Activated B cell treated with CpG ODN at 0.5 μM for 24 hours (primary cell): ENCODE results near the gene GXYLT2. TPM values are rescaled to one million over a fixed set of nuclear protein-coding genes. Genes with fewer than 3 reads are reported as not detected.

Experiments used
- ATAC-seq: fragments of 200-7000 bp; cut with Tn5 transposase; one replicate; pipeline ENCODE4 v1.10.0; 2021; ENCODE audit warnings: low read depth, mild to moderate bottlenecking, moderate library complexity
- CTCF ChIA-PET: fragments of 350-600 bp; sonication (Branson Sonifier 250); formaldehyde crosslinking; loops from one replicate; lab custom pipeline; 2021; ENCODE audit warnings: antibody characterized with exemption; lab: Charles Lee
- POLR2A ChIA-PET: fragments of 350-600 bp; sonication (Branson Sonifier 250); formaldehyde crosslinking; loops from one replicate; lab custom pipeline; 2021; ENCODE audit warnings: antibody characterized with exemption; lab: Charles Lee
- DNase-seq: peaks from one replicate; pipeline ENCODE4 v3.0.0; 2022
- H3K27ac Mint-ChIP-seq: one replicate; pipeline ENCODE4 v1.8.0; 2020; ENCODE audit warnings: mixed read lengths
- H3K27me3 Mint-ChIP-seq: one replicate; pipeline ENCODE4 v1.8.0; 2021; ENCODE audit warnings: mixed read lengths
- H3K36me3 Mint-ChIP-seq: one replicate; pipeline ENCODE4 v1.8.0; 2021; ENCODE audit warnings: low read depth, mixed read lengths
- H3K4me1 Mint-ChIP-seq: one replicate; pipeline ENCODE4 v1.8.0; 2021; ENCODE audit warnings: mixed read lengths
- H3K4me3 Mint-ChIP-seq: one replicate; pipeline ENCODE4 v1.8.0; 2020; ENCODE audit warnings: mild to moderate bottlenecking, mixed read lengths
- H3K9me3 Mint-ChIP-seq: one replicate; pipeline ENCODE4 v1.8.0; 2020; ENCODE audit warnings: mixed read lengths
- CTCF ChIP-seq: fragments of 200-600 bp; IDR thresholded peaks from one replicate; pipeline ENCODE4 v1.8.0; 2022; ENCODE audit warnings: antibody characterized with exemption, mild to moderate bottlenecking
- intact Hi-C: fragments of 100-400 bp; cut with micrococcal nuclease; formaldehyde crosslinking; loops from one replicate; pipeline ENCODE4 v1.15.1; 2024
- total RNA-seq: library from RNA; stranded (reverse); gene quantifications from 2 replicates; pipeline ENCODE4 v1.2.3, GENCODE V29; 2022

The GXYLT2 gene
- total RNA-seq, 1 donor from 2014 or later = not detected

GRCh38 chr3:73018298-73018697 is 130.5 kb downstream of the GXYLT2 start:
- intact Hi-C loops = no loop called here
- ATAC-seq = no peak
- DNase-seq = no peak
- no peak for TF ChIP-seq CTCF
- peaks cover 50% of the 10 kb centered on the region for H3K4me1 Mint-ChIP-seq
- no peak overlapping the region for H3K4me3 Mint-ChIP-seq
- CTCF ChIA-PET = no interaction called here
- POLR2A ChIA-PET = no interaction called here
- H3K9me3 Mint-ChIP-seq = no peaks in the 10 kb centered on the region
- H3K36me3 Mint-ChIP-seq = peaks cover 38% of the 10 kb centered on the region
- H3K27me3 Mint-ChIP-seq = no peaks in the 10 kb centered on the region
- H3K27ac Mint-ChIP-seq = no peak overlapping the region

GRCh38 chr3:73018790-73019441 is 131.1 kb downstream of the GXYLT2 start:
- ATAC-seq = no peak
- CTCF ChIA-PET = no interaction called here
- no peak overlapping the region for H3K4me3 Mint-ChIP-seq
- intact Hi-C loops = no loop called here
- no peak for DNase-seq
- peaks cover 47% of the 10 kb centered on the region for H3K4me1 Mint-ChIP-seq
- POLR2A ChIA-PET = no interaction called here
- no peaks in the 10 kb centered on the region for H3K27me3 Mint-ChIP-seq
- no peaks in the 10 kb centered on the region for H3K9me3 Mint-ChIP-seq
- H3K36me3 Mint-ChIP-seq = peaks cover 38% of the 10 kb centered on the region
- TF ChIP-seq CTCF = no peak
- H3K27ac Mint-ChIP-seq = no peak overlapping the region

GRCh38 chr3:73021301-73021835 is 133.5 kb downstream of the GXYLT2 start:
- H3K4me1 Mint-ChIP-seq = peaks cover 57% of the 10 kb centered on the region
- H3K27me3 Mint-ChIP-seq = no peaks in the 10 kb centered on the region
- H3K27ac Mint-ChIP-seq = no peak overlapping the region
- ATAC-seq (no peak), DNase-seq (no peak)
- no peak for TF ChIP-seq CTCF
- no peak overlapping the region for H3K4me3 Mint-ChIP-seq
- no peaks in the 10 kb centered on the region for H3K9me3 Mint-ChIP-seq
- ChIA-PET CTCF (no interaction called here), POLR2A (no interaction called here)
- H3K36me3 Mint-ChIP-seq = peaks cover 23% of the 10 kb centered on the region
- intact Hi-C loops = no loop called here

GRCh38 chr3:73024836-73025235 is 137.0 kb downstream of the GXYLT2 start:
- ChIA-PET POLR2A (no interaction called here), CTCF (no interaction called here)
- peaks cover 63% of the 10 kb centered on the region for H3K4me1 Mint-ChIP-seq
- ATAC-seq = no peak
- DNase-seq = no peak
- peaks cover 22% of the 10 kb centered on the region for H3K36me3 Mint-ChIP-seq
- H3K9me3 Mint-ChIP-seq = no peaks in the 10 kb centered on the region
- H3K4me3 Mint-ChIP-seq = no peak overlapping the region
- TF ChIP-seq CTCF = no peak
- intact Hi-C loops = no loop called here
- no peaks in the 10 kb centered on the region for H3K27me3 Mint-ChIP-seq
- H3K27ac Mint-ChIP-seq = no peak overlapping the region

- POLR2A ChIA-PET = interaction anchor here (0.6 kb wide), 1 partner anchor 9 kb away, joined by 5 read pairs; no protein-coding TSS in a partner anchor
- CTCF ChIA-PET = no interaction called here
Observed at GRCh38 chr3:73026111-73026759, 138.4 kb downstream of the GXYLT2 start.

More at GRCh38 chr3:73026111-73026759, 138.4 kb downstream of the GXYLT2 start:
- H3K27me3 Mint-ChIP-seq = no peaks in the 10 kb centered on the region
- TF ChIP-seq CTCF = no peak
- no peak overlapping the region for H3K4me3 Mint-ChIP-seq
- no peaks in the 10 kb centered on the region for H3K9me3 Mint-ChIP-seq
- peaks cover 68% of the 10 kb centered on the region for H3K4me1 Mint-ChIP-seq
- ATAC-seq (no peak), DNase-seq (no peak)
- H3K27ac Mint-ChIP-seq = no peak overlapping the region
- intact Hi-C loops = no loop called here
- peaks cover 26% of the 10 kb centered on the region for H3K36me3 Mint-ChIP-seq
